Upper lobe of left lung (tissue), 6 donors: ENCODE results near the gene SVIL. TPM values are rescaled to one million over a fixed set of nuclear protein-coding genes. Genes with fewer than 3 reads are reported as not detected.
"Not testable (repeated sequence)": the region's sequence is repeated elsewhere in the genome, so short reads cannot be mapped to it uniquely, and the experiment has no call there.

Source experiments
- ATAC-seq, 2 donors: fragments of 200-7000 bp; cut with Tn5 transposase; one replicate each; pipeline ENCODE4 v1.9.1; 2022; ENCODE audit warnings: mild to moderate bottlenecking in 2 of 2, moderate library complexity in 2 of 2; ENCODE audit not compliant: low FRiP score in 2 of 2
- DNase-seq, 2 donors: peaks; one replicate each; pipeline ENCODE4 v3.0.0-alpha.2; 2019 to 2020
- H3K27ac ChIP-seq, 4 donors: fragments of 200-600 bp; sonication (generic); one replicate each; pipeline ENCODE4 v1.5.1; 2016 to 2019
- H3K27me3 ChIP-seq, 4 donors: fragments of 200-600 bp; sonication (generic); one replicate each; pipeline ENCODE4 v1.5.1; 2017 to 2019
- H3K36me3 ChIP-seq, 4 donors: fragments of 200-600 bp; sonication (generic); one replicate each; pipeline ENCODE4 v1.5.1; 2016 to 2019
- H3K4me1 ChIP-seq, 4 donors: fragments of 200-600 bp; sonication (generic); one replicate each; pipeline ENCODE4 v1.5.1; 2018 to 2019
- H3K4me3 ChIP-seq, 4 donors: fragments of 200-600 bp; sonication (generic); one replicate each; pipeline ENCODE4 v1.5.1; 2017 to 2019; ENCODE audit warnings: mild to moderate bottlenecking in 2 of 4, moderate library complexity in 1 of 4
- H3K9me3 ChIP-seq, 4 donors: fragments of 200-600 bp; sonication (generic); one replicate each; pipeline ENCODE4 v1.5.1; 2018 to 2019
- CTCF ChIP-seq, 6 experiments: fragments of 450-650 bp in 4 of 6; fragments of 200-600 bp in 2 of 6; sonication (generic) in 2 of 6; IDR thresholded peaks; one replicate each; pipeline ENCODE4 v1.5.1; 2016 to 2019; ENCODE audit warnings: antibody characterized with exemption in 6 of 6
- EP300 ChIP-seq, 4 donors: sonication (generic); formaldehyde crosslinking; IDR thresholded peaks; one replicate each; pipeline ENCODE4 v1.5.1; 2017; ENCODE audit warnings: antibody characterized with exemption in 4 of 4, control low read depth in 2 of 4
- POLR2A ChIP-seq, 4 donors: fragments of 450-650 bp; IDR thresholded peaks; one replicate each; pipeline ENCODE4 v1.5.1; 2016 to 2017; ENCODE audit warnings: antibody characterized with exemption in 4 of 4, mild to moderate bottlenecking in 2 of 4
- POLR2AphosphoS5 ChIP-seq, 2 donors: sonication (generic); formaldehyde crosslinking; IDR thresholded peaks; one replicate each; pipeline ENCODE4 v1.5.1; 2017; ENCODE audit warnings: antibody characterized with exemption in 2 of 2
- WGBS, 2 donors: methylation state at CpG; one replicate each; pipeline ENCODE4 v1.1.5; 2017 to 2018; 5-methylcytosine and 5-hydroxymethylcytosine counted together
- total RNA-seq, 6 donors: library from RNA; depleted of rRNA in 4 of 6; stranded (reverse); fragments of >200 nt in 4 of 6; gene quantifications; one replicate each; pipeline versions ENCODE4 v1.1.0 to v1.2.1, GENCODE V29; 2016 to 2021
- donor health status: DM: no; HTN: no; CAD: no; lungs with moderate emphysema.
- donor health status: DM: no; HTN: yes; CAD: no; lungs with severe emphysema.

Gene SVIL
- total RNA-seq, 6 donors from 2014 or later, result 65.5 to 137 (median 105) TPM

- H3K4me1 ChIP-seq, result peaks cover 0 to 9% (median 0%) of the 10 kb centered on the region in 4 donors
- no peaks in the 10 kb centered on the region for H3K27me3 ChIP-seq
- TF ChIP-seq EP300 (IDR thresholded peaks at IDR 0.05) (no peak), POLR2A (IDR thresholded peaks at IDR 0.05) (no peak), POLR2AphosphoS5 (IDR thresholded peaks at IDR 0.05) (no peak), CTCF (IDR thresholded peaks at IDR 0.05) (no peak)
- H3K9me3 ChIP-seq, result no peaks in the 10 kb centered on the region
- DNase-seq, result no peak
- 89 to 90% methylated on average over 6 of the region's 6 CpGs for WGBS, 2 donors
- no peak overlapping the region for H3K27ac ChIP-seq
- H3K36me3 ChIP-seq, result no peaks in the 10 kb centered on the region
- ATAC-seq, result peak in 1 of 2 donors; percentile 67
- no peak overlapping the region for H3K4me3 ChIP-seq
Measured at GRCh38 chr10:29611781-29612381, 22.9 kb downstream of the SVIL start.

- WGBS, 2 donors, result 89 to 96% methylated on average over 10 of the region's 10 CpGs
- Histone ChIP-seq H3K36me3 (no peaks in the 10 kb centered on the region), H3K9me3 (no peaks in the 10 kb centered on the region)
Measured at GRCh38 chr10:29610876-29611647, 23.7 kb downstream of the SVIL start.

GRCh38 chr10:29610331-29610730 is 24.4 kb downstream of the SVIL start:
- DNase-seq, H3K27ac ChIP-seq, H3K4me3 ChIP-seq, H3K27me3 ChIP-seq, ATAC-seq, H3K9me3 ChIP-seq, H3K4me1 ChIP-seq, H3K36me3 ChIP-seq: not testable (repeated sequence)
- whole genome bisulfite sequencing, 2 donors, result 98% methylated on average over 3 of the region's 3 CpGs

More at GRCh38 chr10:29610876-29611647, 23.7 kb downstream of the SVIL start:
- H3K4me3 ChIP-seq, result no peak overlapping the region
- TF ChIP-seq POLR2AphosphoS5 (IDR thresholded peaks at IDR 0.05) (no peak), POLR2A (IDR thresholded peaks at IDR 0.05) (no peak), CTCF (IDR thresholded peaks at IDR 0.05) (no peak), EP300 (IDR thresholded peaks at IDR 0.05) (no peak)
- DNase-seq (no peak), ATAC-seq (no peak)
- no peaks in the 10 kb centered on the region for H3K27me3 ChIP-seq
- peaks cover 0 to 4% (median 0%) of the 10 kb centered on the region in 4 donors for H3K4me1 ChIP-seq
- H3K27ac ChIP-seq, result no peak overlapping the region

- Histone ChIP-seq H3K4me3 (no peak overlapping the region), H3K4me1 (no peaks in the 10 kb centered on the region), H3K27me3 (no peaks in the 10 kb centered on the region), H3K9me3 (no peaks in the 10 kb centered on the region), H3K36me3 (no peaks in the 10 kb centered on the region), H3K27ac (no peak overlapping the region)
- ATAC-seq, result no peak
- no peak for DNase-seq
- TF ChIP-seq POLR2A (IDR thresholded peaks at IDR 0.05) (no peak), EP300 (IDR thresholded peaks at IDR 0.05) (no peak), POLR2AphosphoS5 (IDR thresholded peaks at IDR 0.05) (no peak), CTCF (IDR thresholded peaks at IDR 0.05) (no peak)
- 97% methylated on average over 2 to 3 of the region's 3 CpGs for WGBS, 2 donors
Measured at GRCh38 chr10:29609696-29610095, 25.1 kb downstream of the SVIL start.

GRCh38 chr10:29608476-29609301 is 26.1 kb downstream of the SVIL start:
- Histone ChIP-seq H3K36me3 (no peaks in the 10 kb centered on the region), H3K4me1 (no peaks in the 10 kb centered on the region), H3K4me3 (no peak overlapping the region), H3K9me3 (no peaks in the 10 kb centered on the region), H3K27ac (no peak overlapping the region), H3K27me3 (no peaks in the 10 kb centered on the region)
- ATAC-seq (peak; percentile 4 to 34), DNase-seq (no peak)
- WGBS, 2 donors, result 70 to 72% methylated on average over 8 to 10 of the region's 11 CpGs
- no peak for TF ChIP-seq CTCF (IDR thresholded peaks at IDR 0.05)
